ENCODE results near the gene FAM186B. TPM values are rescaled to one million over a fixed set of nuclear protein-coding genes. Genes with fewer than 3 reads are reported as not detected.
"Not testable (repeated sequence)": the region's sequence is repeated elsewhere in the genome, so short reads cannot be mapped to it uniquely, and the experiment has no call there.

Gene FAM186B
- total RNA-seq (2014; rRNA removed; shearing (Covaris generic)) (0.08 and 0.38 TPM in 2 replicates), polyA plus RNA-seq (2016; fragmentation: Nextera tagmentation; extraction: Ambion mirVana) (0.21 and 0.31 TPM in 2 replicates)
- long read RNA-seq: 0 reads

- not testable (repeated sequence) for ATAC-seq; H3K27me3 ChIP-seq (ENCODE audit: insufficient read depth); H3K9me2 ChIP-seq (ENCODE audit: insufficient read depth); H3K27ac ChIP-seq (ENCODE audit: low read depth); H3K27me3 Mint-ChIP-seq (ENCODE audit: insufficient read depth, low read depth, poor library complexity); H3F3A ChIP-seq (replicated peaks; ENCODE audit: low read depth); DNase-seq (ENCODE audit: low spot score); H3K4me1 ChIP-seq (ENCODE audit: insufficient read depth); H3K36me3 ChIP-seq (ENCODE audit: insufficient read depth); H3K79me2 ChIP-seq (replicated peaks; ENCODE audit: insufficient read depth); H2AFZ ChIP-seq; H4K20me1 ChIP-seq (replicated peaks; ENCODE audit: insufficient read depth); H3K4me2 ChIP-seq; H3K27ac Mint-ChIP-seq; H3K4me1 Mint-ChIP-seq; H3K36me3 Mint-ChIP-seq (ENCODE audit: low read depth); H3K4me3 ChIP-seq; H3K4me3 Mint-ChIP-seq; H3K9me3 Mint-ChIP-seq
Observed at GRCh38 chr12:49605539-49605938, at the start of gene FAM186B. TSS of gene FAM186B (minus strand) at chr12:49605639. CDS start at chr12:49605477, 162 bp downstream.

GRCh38 chr12:49654715-49655114, 49.3 kb upstream of the FAM186B start:
- peaks cover 6% of the 10 kb centered on the region for H3K27me3 Mint-ChIP-seq (ENCODE audit: insufficient read depth, low read depth, poor library complexity)
- H3K79me2 ChIP-seq (replicated peaks; ENCODE audit: insufficient read depth): no peaks in the 10 kb centered on the region
- no peaks in the 10 kb centered on the region for H3F3A ChIP-seq (replicated peaks; ENCODE audit: low read depth)
- no peak overlapping the region for H3K4me3 ChIP-seq
- no peak overlapping the region for H2AFZ ChIP-seq
- no peak overlapping the region for H3K27ac ChIP-seq (ENCODE audit: low read depth)
- no peaks in the 10 kb centered on the region for H3K27me3 ChIP-seq (ENCODE audit: insufficient read depth)
- no peak overlapping the region for H3K4me2 ChIP-seq
- H3K4me1 Mint-ChIP-seq: peaks cover 5% of the 10 kb centered on the region; the same call in 2 of the 3 replicates
- peaks cover 23% of the 10 kb centered on the region for H3K36me3 ChIP-seq (ENCODE audit: insufficient read depth)
- no peaks in the 10 kb centered on the region for H3K9me2 ChIP-seq (ENCODE audit: insufficient read depth)
- no peak for ATAC-seq
- DNase-seq (ENCODE audit: low spot score): no peak
- H4K20me1 ChIP-seq (replicated peaks; ENCODE audit: insufficient read depth): peaks cover 7% of the 10 kb centered on the region
- no peak overlapping the region for H3K27ac Mint-ChIP-seq
- peaks cover 58% of the 10 kb centered on the region for H3K36me3 Mint-ChIP-seq (ENCODE audit: low read depth)
- H3K4me1 ChIP-seq (ENCODE audit: insufficient read depth): no peaks in the 10 kb centered on the region
- no peaks in the 10 kb centered on the region for H3K9me3 Mint-ChIP-seq
- H3K4me3 Mint-ChIP-seq: no peak overlapping the region
- TF ChIP-seq NANOG (IDR thresholded peaks at IDR 0.05; ENCODE audit: borderline replicate concordance) (no peak), STAT1 (IDR thresholded peaks at IDR 0.05; ENCODE audit: unreplicated experiment) (no peak), EZH2 (IDR thresholded peaks at IDR 0.05; ENCODE audit: low read depth, unreplicated experiment) (no peak), CREB1 (CRISPR knock-in tag; IDR thresholded peaks at IDR 0.05; ENCODE audit: low read depth) (no peak), ZNF114 (CRISPR knock-in tag; IDR thresholded peaks at IDR 0.05) (no peak), ETS1 (IDR thresholded peaks at IDR 0.05) (no peak), ZNF331 (CRISPR knock-in tag; IDR thresholded peaks at IDR 0.05; ENCODE audit: low read depth) (no peak), CTCF (conservative IDR thresholded peaks at IDR 0.05; ENCODE audit: low read depth in 2 of 2) (no peak), POLR2AphosphoS5 (IDR thresholded peaks at IDR 0.05; ENCODE audit: low read depth) (no peak), EZH2phosphoT487 (IDR thresholded peaks at IDR 0.05; ENCODE audit: unreplicated experiment) (no peak), JUNB (IDR thresholded peaks at IDR 0.05; ENCODE audit: unreplicated experiment) (no peak), REST (IDR thresholded peaks at IDR 0.05; ENCODE audit: unreplicated experiment) (no peak)

Measured in GM23338 (cell line).